GM19193 (cell line): ENCODE data around the gene TSKU.

Experiments used
- POLR2A ChIP-seq: IDR thresholded peaks from 4 replicates; pipeline ENCODE4 v1.6.1; 2011; ENCODE audit not compliant: insufficient read depth, insufficient read length; ENCODE audit errors: extremely low read depth

TSKU gene

DNA sequence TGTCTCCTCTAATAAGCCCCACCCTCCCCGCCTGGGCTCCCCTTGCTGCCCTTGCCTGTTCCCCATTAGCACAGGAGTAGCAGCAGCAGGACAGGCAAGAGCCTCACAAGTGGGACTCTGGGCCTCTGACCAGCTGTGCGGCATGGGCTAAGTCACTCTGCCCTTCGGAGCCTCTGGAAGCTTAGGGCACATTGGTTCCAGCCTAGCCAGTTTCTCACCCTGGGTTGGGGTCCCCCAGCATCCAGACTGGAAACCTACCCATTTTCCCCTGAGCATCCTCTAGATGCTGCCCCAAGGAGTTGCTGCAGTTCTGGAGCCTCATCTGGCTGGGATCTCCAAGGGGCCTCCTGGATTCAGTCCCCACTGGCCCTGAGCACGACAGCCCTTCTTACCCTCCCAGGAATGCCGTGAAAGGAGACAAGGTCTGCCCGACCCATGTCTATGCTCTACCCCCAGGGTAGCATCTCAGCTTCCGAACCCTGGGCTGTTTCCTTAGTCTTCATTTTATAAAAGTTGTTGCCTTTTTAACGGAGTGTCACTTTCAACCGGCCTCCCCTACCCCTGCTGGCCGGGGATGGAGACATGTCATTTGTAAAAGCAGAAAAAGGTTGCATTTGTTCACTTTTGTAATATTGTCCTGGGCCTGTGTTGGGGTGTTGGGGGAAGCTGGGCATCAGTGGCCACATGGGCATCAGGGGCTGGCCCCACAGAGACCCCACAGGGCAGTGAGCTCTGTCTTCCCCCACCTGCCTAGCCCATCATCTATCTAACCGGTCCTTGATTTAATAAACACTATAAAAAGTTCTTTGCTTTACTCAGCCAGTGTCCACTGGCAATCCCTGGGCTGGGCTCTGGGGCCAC lies 14.4 kb downstream of the TSKU start:
- TF ChIP-seq POLR2A: no peak

DNA sequence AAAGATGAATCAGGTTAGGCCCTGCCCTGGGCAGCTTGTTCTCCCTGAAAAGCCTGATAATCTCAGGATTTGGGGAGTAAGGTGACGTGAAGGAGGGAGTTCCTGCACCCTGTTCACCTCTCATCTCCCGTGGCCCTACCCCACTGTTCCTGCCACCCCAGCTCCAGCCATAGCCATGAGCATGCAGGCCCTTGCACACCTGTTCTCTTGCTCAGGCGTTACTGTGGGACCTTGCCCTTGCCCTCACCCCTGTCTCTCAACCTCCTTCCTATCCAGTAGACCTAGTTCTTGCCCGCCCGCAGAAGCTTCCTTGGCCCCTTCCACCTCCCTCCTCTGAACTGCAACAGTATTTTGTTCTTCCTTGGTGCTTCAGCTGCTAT lies 15.0 kb downstream of the TSKU start:
- TF ChIP-seq POLR2A: no peak

- TF ChIP-seq POLR2A: no peak
These were observed 15.5 kb downstream of the TSKU start for GRCh38 chr11:76798671-76799065.

DNA sequence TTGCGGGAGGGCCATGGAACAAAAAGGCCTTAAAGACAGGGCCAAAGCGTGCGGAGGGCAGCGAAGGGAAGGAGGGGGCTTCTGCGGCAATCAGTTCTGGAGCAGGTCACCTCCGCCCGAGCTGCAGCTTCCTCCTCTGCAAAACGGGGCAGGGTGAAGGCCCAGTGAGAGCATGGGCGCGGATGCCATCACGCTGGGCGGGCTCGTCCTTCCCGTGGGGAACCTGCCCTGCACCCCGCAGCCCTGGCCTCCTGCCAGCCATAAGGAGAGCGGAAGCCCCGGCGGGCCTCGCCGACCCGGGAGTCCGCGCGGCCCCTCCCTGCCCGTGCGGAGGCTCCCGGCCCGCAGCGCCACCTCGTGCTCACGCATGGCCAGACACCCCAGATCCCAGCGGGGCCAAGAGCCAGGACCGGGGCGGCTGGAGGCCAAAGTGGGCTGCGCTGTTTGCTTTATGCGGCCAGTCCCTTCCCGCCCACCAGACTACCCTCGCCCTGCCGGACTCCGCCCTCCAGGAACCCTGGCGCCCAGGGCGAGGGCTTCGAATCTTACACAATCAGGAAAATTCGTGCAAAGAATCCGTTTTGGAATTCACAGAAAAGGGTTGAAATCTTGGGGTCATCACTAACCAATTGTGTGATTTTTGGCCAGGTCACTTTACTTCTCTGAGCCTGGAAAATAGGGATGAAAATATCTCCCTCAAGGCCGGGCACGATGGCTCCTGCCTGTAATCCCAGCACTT lies 16.1 kb downstream of the TSKU start:
- no peak for TF ChIP-seq POLR2A

GRCh38 chr11:76800466-76801200 lies 17.5 kb downstream of the TSKU start:
- no peak for TF ChIP-seq POLR2A

GRCh38 chr11:76801225-76801624 lies 18.1 kb downstream of the TSKU start:
- TF ChIP-seq POLR2A: no peak

DNA sequence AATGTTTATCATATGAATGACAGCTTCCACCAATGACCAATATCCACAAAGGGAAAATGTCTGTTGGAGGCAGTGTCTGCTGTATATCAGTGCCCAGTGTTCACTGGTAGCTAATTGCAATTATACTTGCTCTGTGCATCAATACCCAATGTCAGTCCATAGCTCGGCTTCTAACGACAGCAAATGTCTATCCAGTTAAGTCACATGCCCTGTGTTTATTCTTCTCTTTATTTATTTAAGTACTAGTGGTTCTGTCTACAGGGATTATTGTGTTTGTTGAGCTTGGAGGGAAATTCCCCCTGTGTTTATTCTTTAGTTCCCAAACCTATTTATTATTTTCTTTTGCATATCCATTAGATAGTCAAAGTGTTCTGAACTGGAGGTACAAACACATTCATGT lies 18.6 kb downstream of the TSKU start:
- TF ChIP-seq POLR2A: no peak

- TF ChIP-seq POLR2A: no peak
These were observed 19.0 kb downstream of the TSKU start for GRCh38 chr11:76802151-76802550.

DNA sequence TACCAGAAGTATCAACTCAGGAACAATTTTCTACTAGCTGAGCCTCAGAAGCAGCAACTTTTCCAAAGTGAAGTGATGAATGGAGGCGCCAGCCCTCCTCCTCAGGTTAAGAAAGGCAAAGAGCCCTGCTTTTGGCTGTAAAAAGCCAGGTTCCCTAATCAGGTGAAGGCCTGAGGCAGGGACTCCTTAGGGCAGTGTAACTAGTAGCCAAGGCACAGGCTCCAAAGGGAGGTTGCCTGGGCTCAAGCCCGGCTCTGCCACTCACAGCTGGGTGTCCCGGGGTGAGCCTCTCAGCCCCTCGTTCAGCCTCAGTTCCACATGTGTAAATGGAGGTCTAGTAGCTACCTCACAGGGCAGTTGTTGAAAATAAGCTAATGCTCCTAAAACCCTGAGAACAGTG lies 19.5 kb downstream of the TSKU start:
- no peak for TF ChIP-seq POLR2A

GRCh38 chr11:76803023-76803422 lies 19.9 kb downstream of the TSKU start:
- no peak for TF ChIP-seq POLR2A

DNA sequence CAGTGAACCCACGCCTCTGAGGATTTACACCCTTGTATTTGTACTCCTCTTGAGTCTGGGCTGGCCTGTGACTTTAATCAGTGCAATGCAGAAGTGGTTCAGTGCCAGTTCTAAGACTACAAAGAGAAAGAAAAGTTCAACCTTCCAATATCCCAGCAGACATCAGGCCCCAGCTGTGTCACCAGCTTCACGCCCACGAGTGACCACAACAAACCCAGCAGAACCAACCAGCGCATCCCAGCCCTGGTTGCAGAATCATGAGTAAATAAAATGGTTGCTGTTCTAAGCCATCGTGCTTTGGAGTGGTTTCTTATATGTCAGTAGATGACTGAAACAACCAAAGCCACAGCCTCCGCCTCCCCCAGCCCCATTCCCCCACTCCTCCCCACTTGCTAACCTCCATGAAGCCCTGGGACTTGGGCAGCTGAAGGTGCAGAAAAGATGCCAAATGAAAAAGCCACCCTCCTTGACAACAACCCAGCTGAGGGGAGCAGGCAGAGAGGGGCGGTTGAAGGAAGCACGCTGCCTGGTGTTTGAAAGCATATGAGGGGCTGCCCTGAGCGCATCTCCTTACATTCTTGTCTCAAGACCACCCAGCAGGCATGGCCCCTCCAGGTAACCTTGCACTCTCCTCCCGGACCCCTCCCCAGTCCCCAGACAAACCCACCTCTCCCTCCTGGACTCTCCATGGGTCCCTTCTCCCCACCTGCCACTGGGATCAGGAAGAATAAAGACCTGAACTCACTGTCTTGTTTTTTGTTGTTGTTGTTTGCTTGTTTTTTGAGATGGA lies 20.9 kb downstream of the TSKU start:
- TF ChIP-seq POLR2A: no peak

DNA sequence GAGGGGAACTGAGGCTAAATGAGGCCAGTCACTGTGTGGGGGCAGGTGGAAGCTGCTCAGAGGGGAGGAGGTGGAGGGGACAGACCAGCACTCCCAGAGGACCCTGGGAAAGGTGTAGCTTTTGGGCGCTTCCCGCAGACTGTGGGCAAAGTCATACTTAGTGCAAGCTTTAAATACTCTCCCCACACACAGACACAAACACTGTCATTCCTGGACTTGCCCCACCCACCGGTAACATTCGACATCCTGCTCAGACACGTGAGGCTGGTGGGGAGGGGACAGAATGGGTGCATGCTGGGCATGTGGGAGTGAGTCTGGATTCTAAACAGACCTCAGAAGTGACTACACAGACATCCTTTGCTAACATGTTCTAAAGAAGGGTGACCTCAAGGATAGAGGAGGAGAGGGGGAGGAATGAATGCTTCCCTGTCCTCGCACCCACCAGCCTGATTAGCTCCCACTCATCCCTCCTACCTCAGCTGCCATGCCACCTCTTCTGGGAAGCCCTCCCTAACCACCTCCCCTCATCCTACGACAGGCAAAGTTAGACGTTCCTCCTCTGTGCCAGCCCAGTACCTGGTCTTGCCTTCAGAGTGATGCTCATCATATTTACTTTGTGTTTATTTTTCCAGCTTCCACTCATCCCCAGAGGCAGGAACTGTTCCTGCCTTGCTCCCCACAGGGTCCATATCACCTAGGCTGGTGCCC lies 22.2 kb downstream of the TSKU start:
- no peak for TF ChIP-seq POLR2A

GRCh38 chr11:76806131-76806530 lies 23.0 kb downstream of the TSKU start:
- no peak for TF ChIP-seq POLR2A

GRCh38 chr11:76806608-76807205 lies 23.6 kb downstream of the TSKU start:
- TF ChIP-seq POLR2A: no peak
